GM18909 (cell line): ENCODE data around the gene SPTAN1.
"Not testable (repeated sequence)": the region's sequence is repeated elsewhere in the genome, so short reads cannot be mapped to it uniquely, and the experiment has no call there.

Experiments
- ATAC-seq: cut with Tn5 transposase; IDR thresholded peaks from one replicate; pipeline ENCODE4 v1.9.1; 2021; ENCODE audit warnings: mild to moderate bottlenecking; ENCODE audit not compliant: unreplicated experiment, poor library complexity

The SPTAN1 gene

DNA sequence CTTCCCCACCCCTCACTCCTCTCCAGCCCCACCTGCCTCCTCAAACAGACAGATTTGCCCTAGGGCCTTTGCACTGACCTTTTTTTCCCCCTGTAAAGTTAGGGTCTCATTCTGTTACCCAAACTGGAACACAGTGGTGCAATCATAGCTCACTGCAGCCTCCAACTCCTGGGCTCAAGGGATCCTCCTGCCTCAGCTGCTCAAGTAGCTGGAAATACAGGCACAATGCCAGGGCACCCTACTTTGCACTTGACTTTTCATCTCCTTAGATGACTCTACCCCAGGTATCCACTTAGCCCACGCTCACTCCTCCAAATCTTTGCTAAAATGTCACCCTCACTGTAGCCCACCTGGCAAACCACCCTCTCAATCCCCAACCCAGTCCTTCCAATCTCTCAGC lies 102.1 kb downstream of the SPTAN1 start:
- no peak for ATAC-seq

DNA sequence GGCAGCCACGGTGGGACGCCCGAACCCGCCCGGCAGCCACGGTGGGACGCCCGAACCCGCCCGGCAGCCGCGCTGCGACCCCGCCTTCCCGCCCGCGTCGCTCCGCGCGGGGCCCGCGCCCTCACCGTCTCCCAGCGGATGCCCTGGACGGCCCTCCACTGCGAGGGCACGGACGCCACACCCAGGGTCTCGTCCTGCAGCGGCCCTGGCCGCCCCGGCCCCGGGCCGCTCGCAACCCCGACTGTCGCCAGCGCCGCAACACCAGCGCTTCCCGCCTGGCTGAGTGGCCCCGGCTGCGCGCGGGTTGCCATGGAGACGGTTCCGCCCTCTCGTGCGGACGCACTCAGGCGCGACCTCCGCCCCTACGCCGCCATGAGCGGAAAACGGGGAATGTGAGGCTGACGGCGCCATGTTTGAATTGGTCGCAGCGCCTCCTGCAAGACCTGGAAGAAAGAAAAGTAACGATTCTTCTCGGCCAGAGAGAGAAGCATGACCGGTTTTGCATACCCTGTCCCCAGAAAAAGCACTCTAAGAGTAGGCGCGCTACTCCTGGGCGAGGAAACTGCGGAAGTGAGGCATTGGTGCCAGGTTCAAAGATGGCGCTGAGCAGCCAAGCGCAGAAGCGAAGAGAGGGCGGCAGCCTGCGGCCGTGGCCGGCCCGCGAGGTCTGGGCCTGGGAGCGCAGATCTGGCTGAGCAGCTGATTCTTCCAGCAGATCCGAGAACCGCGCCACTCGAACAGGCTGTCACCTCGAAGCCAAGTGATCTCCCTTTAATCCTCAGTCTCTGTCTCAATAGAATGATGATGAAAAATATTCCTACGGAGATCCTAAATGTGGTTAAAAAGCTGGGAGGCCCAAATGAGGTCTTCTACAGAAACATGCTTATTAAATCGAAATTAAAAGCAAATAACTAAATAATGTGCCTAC lies 104.3 kb downstream of the SPTAN1 start, which contains the start of gene DYNC2I2:
TSS of gene DYNC2I2 (minus strand) at position 432 of the 928 bp plus-strand sequence. CDS start at position 311, 121 bp downstream.
- ATAC-seq: peak; percentile 77

DNA sequence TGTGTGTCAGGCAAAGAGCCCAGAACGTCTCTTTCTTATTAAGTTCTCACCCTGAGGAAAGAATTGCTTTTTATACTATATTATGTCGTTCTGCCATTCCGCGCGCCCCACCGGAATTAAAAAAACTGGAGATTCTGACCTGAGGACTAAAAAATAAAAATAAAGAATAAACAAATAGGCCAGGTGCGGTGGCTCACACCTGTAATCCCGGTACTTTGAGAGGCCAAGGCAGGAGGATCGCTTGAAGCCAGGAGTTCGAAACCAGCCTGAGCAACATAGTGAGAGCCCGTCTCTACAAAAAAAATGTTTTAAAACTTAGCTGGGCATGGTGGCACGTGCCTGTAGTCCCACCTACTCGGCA lies 104.9 kb downstream of the SPTAN1 start:
- ATAC-seq: no peak

GRCh38 chr9:128657796-128658195 lies 105.4 kb downstream of the SPTAN1 start:
- no peak for ATAC-seq

- ATAC-seq: not testable (repeated sequence)
Observed at GRCh38 chr9:128666481-128666941, 114.1 kb downstream of the SPTAN1 start.

GRCh38 chr9:128669786-128670185 lies 117.4 kb downstream of the SPTAN1 start:
- ATAC-seq: no peak

DNA sequence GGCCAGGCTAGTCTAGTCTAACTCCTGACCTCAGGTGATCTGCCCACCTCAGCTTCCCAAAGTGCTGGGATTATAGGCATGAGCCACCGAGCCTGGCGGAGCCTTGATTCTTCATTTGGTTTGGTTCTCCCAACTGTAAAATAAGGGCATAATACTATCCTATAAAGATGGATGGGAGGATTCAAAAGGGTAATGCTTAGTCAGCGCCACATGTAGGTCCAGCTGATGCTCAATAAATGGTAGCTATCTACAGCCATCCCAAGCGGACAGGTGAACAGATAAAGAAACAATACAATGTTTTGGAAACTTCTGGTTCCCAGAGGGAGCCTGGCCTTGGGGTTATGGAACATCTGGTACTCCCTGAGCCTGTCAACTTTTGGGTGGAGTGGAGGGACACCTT lies 123.0 kb downstream of the SPTAN1 start:
- ATAC-seq: no peak

DNA sequence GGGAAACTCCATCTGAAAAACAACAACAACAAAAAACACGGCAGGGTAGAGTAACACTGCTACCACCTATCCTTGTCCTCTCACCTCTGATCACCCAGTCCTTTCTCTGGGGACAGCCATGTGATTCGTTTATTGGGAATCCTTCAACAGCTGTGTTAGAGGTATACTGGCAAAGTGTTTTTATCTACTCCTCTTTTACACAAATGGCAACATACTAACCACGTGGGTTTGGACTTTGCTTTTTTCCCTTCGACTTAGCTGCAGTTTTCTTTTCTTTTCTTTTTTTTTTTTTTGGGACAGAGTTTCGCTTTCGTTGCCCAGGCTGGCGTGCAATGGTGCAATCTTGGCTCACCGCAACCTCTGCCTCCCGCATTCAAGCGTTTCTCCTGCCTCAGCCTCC lies 125.4 kb downstream of the SPTAN1 start:
- ATAC-seq: no peak
